Testis (tissue), 2 donors: ENCODE data around the gene CD151.

Experiments used
- POLR2A ChIP-seq: fragments of 450-650 bp; IDR thresholded peaks from one replicate; pipeline ENCODE4 v1.6.1; 2017; ENCODE audit warnings: antibody characterized with exemption, mild to moderate bottlenecking, moderate library complexity
- TF ChIP-seq, protein P1 (sequence below), 3 experiments: fragments of 450-650 bp in 2 of 3; fragments of 200-600 bp in 1 of 3; sonication (generic) in 1 of 3; IDR thresholded peaks; one replicate each; pipeline ENCODE4 v1.5.1; 2016 to 2019; ENCODE audit warnings: antibody characterized with exemption in 3 of 3, mild to moderate bottlenecking in 2 of 3, moderate library complexity in 1 of 3

DNA sequence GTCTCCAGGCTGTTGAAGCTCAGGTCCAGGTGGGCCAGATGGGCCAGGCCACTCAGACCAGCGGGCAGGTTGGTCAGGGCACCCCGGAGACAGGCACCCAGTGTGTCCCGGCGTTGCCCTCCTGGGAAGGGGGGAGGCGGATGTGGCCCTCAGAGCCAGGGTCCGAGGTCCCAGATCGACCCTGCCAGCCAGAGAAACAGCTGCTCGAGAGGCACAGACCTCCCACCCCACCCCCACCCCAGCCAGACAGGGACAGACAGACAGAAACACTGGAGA is 29.3 kb upstream of the CD151 start:
- TF ChIP-seq, protein P1, sequence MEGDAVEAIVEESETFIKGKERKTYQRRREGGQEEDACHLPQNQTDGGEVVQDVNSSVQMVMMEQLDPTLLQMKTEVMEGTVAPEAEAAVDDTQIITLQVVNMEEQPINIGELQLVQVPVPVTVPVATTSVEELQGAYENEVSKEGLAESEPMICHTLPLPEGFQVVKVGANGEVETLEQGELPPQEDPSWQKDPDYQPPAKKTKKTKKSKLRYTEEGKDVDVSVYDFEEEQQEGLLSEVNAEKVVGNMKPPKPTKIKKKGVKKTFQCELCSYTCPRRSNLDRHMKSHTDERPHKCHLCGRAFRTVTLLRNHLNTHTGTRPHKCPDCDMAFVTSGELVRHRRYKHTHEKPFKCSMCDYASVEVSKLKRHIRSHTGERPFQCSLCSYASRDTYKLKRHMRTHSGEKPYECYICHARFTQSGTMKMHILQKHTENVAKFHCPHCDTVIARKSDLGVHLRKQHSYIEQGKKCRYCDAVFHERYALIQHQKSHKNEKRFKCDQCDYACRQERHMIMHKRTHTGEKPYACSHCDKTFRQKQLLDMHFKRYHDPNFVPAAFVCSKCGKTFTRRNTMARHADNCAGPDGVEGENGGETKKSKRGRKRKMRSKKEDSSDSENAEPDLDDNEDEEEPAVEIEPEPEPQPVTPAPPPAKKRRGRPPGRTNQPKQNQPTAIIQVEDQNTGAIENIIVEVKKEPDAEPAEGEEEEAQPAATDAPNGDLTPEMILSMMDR (IDR thresholded peaks at IDR 0.05), result no peak
- no peak for TF ChIP-seq POLR2A
